Left lobe of liver (tissue), 2 donors: ENCODE data around the gene PLCB3. TPM values are rescaled to one million over a fixed set of nuclear protein-coding genes. Genes with fewer than 3 reads are reported as not detected.
"Not testable (repeated sequence)": the region's sequence is repeated elsewhere in the genome, so short reads cannot be mapped to it uniquely, and the experiment has no call there.

ENCODE experiments used
- ATAC-seq: fragments of 200-7000 bp; cut with Tn5 transposase; one replicate; pipeline ENCODE4 v1.9.1; 2020; ENCODE audit warnings: mild to moderate bottlenecking, moderate library complexity
- DNase-seq: peaks from one replicate; pipeline ENCODE4 v3.0.0-alpha.2; 2020; ENCODE audit warnings: low spot score
- total RNA-seq: library from RNA; stranded (reverse); gene quantifications from one replicate; pipeline ENCODE4 v1.2.1, GENCODE V29; 2021
- donor health status: DM: no; HTN: no; CAD: no; lungs with moderate emphysema.
- donor health status: DM: no; HTN: yes; CAD: no.

The PLCB3 gene
- total RNA-seq, 1 donor from 2014 or later, result 6.8 TPM

DNA sequence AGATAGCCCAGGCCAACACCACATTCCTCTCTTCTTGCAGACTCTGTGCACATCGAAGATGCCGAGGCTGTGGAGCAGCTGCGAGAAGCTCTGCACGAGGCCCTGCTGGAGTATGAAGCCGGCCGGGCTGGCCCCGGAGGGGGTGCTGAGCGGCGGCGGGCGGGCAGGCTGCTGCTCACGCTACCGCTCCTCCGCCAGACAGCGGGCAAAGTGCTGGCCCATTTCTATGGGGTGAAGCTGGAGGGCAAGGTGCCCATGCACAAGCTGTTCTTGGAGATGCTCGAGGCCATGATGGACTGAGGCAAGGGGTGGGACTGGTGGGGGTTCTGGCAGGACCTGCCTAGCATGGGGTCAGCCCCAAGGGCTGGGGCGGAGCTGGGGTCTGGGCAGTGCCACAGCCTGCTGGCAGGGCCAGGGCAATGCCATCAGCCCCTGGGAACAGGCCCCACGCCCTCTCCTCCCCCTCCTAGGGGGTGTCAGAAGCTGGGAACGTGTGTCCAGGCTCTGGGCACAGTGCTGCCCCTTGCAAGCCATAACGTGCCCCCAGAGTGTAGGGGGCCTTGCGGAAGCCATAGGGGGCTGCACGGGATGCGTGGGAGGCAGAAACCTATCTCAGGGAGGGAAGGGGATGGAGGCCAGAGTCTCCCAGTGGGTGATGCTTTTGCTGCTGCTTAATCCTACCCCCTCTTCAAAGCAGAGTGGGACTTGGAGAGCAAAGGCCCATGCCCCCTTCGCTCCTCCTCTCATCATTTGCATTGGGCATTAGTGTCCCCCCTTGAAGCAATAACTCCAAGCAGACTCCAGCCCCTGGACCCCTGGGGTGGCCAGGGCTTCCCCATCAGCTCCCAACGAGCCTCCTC, 64.6 kb downstream of the PLCB3 start:
- DNase-seq, ATAC-seq: not testable (repeated sequence)

- peak; percentile 72 for DNase-seq
Observed at GRCh38 chr11:64316672-64317324, 65.5 kb downstream of the PLCB3 start.

DNA sequence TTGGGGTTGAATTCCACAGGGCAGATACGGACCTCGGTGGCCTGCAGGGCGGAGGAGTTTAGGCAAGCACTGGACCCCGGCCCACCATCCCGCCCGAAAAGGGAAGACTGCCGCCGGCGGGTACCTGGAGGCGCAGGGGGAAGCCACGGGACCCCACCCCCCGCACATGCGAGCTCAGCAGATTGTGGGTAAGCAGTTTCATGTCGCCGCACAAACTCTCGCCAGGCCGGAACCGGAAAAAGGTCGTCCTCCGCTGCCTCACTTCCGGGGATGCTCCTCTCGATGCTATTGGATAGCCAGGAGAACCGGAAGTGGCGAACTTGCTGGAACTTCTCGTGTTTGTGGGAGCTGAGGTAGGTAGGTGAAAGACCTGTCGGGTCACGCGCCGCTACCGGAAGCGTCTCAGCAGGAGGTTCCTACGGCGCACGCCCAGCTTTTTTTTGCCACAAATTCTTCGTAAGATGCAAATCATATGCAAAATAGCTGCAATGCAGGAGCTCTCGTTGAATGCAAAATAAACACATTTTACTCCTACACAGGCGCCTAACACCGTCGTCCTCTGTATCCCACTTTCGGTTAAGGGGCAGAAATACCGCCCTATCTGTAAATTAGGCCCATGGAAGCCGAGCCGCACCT, 66.1 kb downstream of the PLCB3 start, which contains the start of gene TRMT112:
TSS of gene TRMT112 (minus strand) at position 235 of the 636 bp plus-strand sequence. CDS start at position 202, 33 bp downstream.
- ATAC-seq (peak; percentile 80), DNase-seq (peak; percentile 98)

More at GRCh38 chr11:64316672-64317324, 65.5 kb downstream of the PLCB3 start:
- ATAC-seq, result peak; percentile 5

DNA sequence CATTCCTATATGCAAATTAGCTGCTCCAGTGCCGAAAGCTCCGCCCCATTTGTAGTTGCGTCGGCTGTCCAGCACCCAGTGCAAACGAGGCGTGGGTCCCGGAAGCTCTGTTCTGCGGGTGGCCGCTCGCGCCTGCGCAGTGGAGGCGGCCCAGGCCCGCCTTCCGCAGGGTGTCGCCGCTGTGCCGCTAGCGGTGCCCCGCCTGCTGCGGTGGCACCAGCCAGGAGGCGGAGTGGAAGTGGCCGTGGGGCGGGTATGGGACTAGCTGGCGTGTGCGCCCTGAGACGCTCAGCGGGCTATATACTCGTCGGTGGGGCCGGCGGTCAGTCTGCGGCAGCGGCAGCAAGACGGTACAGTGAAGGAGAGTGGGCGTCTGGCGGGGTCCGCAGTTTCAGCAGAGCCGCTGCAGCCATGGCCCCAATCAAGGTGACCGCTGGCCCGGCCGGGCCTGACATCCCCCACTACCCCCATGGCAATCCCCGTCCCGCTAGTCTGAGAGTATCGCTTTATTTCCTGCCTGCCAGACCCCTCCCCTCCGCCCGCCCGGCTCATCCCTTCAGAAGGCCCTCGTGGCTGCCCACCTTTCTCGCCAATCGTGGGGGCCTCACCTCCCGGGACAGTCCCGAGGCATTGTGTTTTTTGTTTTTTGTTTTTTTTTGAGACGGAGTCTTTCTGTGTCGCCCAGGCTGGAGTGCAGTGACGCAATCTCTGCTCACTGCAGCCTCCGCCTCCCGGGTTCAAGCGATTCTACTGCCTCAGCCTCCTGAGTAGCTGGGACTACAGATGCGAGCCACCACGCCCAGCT, 66.8 kb downstream of the PLCB3 start, which contains the start of gene PRDX5:
TSS of gene PRDX5 (plus strand) at position 161 of the 805 bp plus-strand sequence. CDS start at position 256, 95 bp downstream.
- ATAC-seq, result peak; percentile 82
- DNase-seq, result peak; percentile 98

Other genes starting within 250 kb of the PLCB3 start
- gene FLRT1, start 215.6 kb upstream of the PLCB3 start, total RNA-seq, result not detected
- 35.2 TPM for gene MACROD1, start 85.4 kb upstream of the PLCB3 start, total RNA-seq
- gene STIP1, start 65.4 kb upstream of the PLCB3 start, total RNA-seq, result 33.9 TPM
- 9.7 TPM for gene FERMT3, start 44.8 kb upstream of the PLCB3 start, total RNA-seq
- 22.2 TPM for gene TRPT1, start 25.3 kb upstream of the PLCB3 start, total RNA-seq
- 52.5 TPM for gene NUDT22, start 25.3 kb upstream of the PLCB3 start, total RNA-seq
- gene DNAJC4, start 21.0 kb upstream of the PLCB3 start, total RNA-seq, result 28.2 TPM
- 20.8 TPM for gene VEGFB, start 16.9 kb upstream of the PLCB3 start, total RNA-seq
- gene FKBP2, start 10.4 kb upstream of the PLCB3 start, total RNA-seq, result 82.6 TPM
- 50.1 TPM for gene PPP1R14B, start 4.6 kb upstream of the PLCB3 start, total RNA-seq
- gene BAD, start 33.1 kb downstream of the PLCB3 start, total RNA-seq, result 36.0 TPM
- gene GPR137, start 34.3 kb downstream of the PLCB3 start, total RNA-seq, result 26.8 TPM
- not detected for gene KCNK4, start 39.8 kb downstream of the PLCB3 start, total RNA-seq
- gene CATSPERZ, start 48.8 kb downstream of the PLCB3 start, total RNA-seq, result not detected
- 53.6 TPM for gene ESRRA, start 54.0 kb downstream of the PLCB3 start, total RNA-seq
- gene TRMT112, start 66.0 kb downstream of the PLCB3 start, total RNA-seq, result 59.1 TPM
- 96.4 TPM for gene PRDX5, start 66.6 kb downstream of the PLCB3 start, total RNA-seq
- gene CCDC88B, start 88.7 kb downstream of the PLCB3 start, total RNA-seq, result 4.0 TPM
- gene RPS6KA4, start 107.6 kb downstream of the PLCB3 start, total RNA-seq, result 9.8 TPM